H1 (cell line): ENCODE data around the gene CERS1. TPM values are rescaled to one million over a fixed set of nuclear protein-coding genes. Genes with fewer than 3 reads are reported as not detected.

Source experiments
- CTCF ChIA-PET: fragments of 300-600 bp; sonication (Branson Sonifier 250); formaldehyde crosslinking; loops from one replicate; lab custom pipeline; 2021; ENCODE audit not compliant: partially characterized antibody; lab: Charles Lee
- POLR2A ChIA-PET: fragments of 300-600 bp; sonication (Branson Sonifier 250); formaldehyde crosslinking; loops from one replicate; lab custom pipeline; 2021; ENCODE audit warnings: inconsistent platforms; ENCODE audit not compliant: partially characterized antibody; lab: Charles Lee
- DNase-seq, 2 experiments: peaks; one replicate each; pipeline versions ENCODE4 v3.0.0 to v3.0.0-alpha.2; 2010 to 2022; ENCODE audit warnings: low spot score in 2 of 2, low read depth in 1 of 2, mixed read lengths in 1 of 2
- FAIRE-seq: peaks from 2 replicates; lab custom pipeline; 2011; peaks lifted over from hg19 to GRCh38; lab: Jason Lieb, UNC
- H2AFZ ChIP-seq: 2 replicates; pipeline ENCODE4 v1.8.1; 2012; ENCODE audit warnings: low read length, inconsistent platforms
- H2AK5ac ChIP-seq: 2 replicates; pipeline ENCODE4 v1.6.1; 2013; ENCODE audit warnings: low read depth, low read length
- H2BK120ac ChIP-seq: replicated peaks from 2 replicates; pipeline ENCODE3; 2013; ENCODE audit warnings: low read depth, low read length, inconsistent platforms
- H2BK12ac ChIP-seq: 2 replicates; pipeline ENCODE4 v1.6.1; 2013; ENCODE audit warnings: low read depth, low read length
- H2BK15ac ChIP-seq: 2 replicates; pipeline ENCODE4 v1.6.1; 2013; ENCODE audit warnings: low read length
- H2BK20ac ChIP-seq: 2 replicates; pipeline ENCODE4 v1.6.1; 2013; ENCODE audit warnings: low read length
- H2BK5ac ChIP-seq: 2 replicates; pipeline ENCODE4 v1.6.1; 2013; ENCODE audit warnings: low read depth, low read length
- H3K14ac ChIP-seq: 2 replicates; pipeline ENCODE4 v1.6.1; 2013; ENCODE audit warnings: inconsistent platforms; ENCODE audit not compliant: insufficient read length
- H3K18ac ChIP-seq: 2 replicates; pipeline ENCODE4 v1.6.1; 2013; ENCODE audit warnings: low read length; ENCODE audit errors: extremely low read depth
- H3K23ac ChIP-seq: 2 replicates; pipeline ENCODE4 v1.6.1; 2013; ENCODE audit warnings: inconsistent platforms; ENCODE audit not compliant: insufficient read length
- H3K23me2 ChIP-seq: 2 replicates; pipeline ENCODE4 v1.6.1; 2013; ENCODE audit warnings: low read depth, low read length
- H3K27ac ChIP-seq: 2 replicates; pipeline ENCODE4 v1.6.1; 2011; ENCODE audit warnings: low read depth, low read length, inconsistent platforms
- H3K27me3 ChIP-seq, 4 experiments: replicated peaks in 1 of 4; 1 replicate in 1 of 4; 2 replicates in 3 of 4; pipeline versions ENCODE4 v1.6.1 to v1.8.1; 2011 to 2013; ENCODE audit warnings: low read length in 3 of 4, mild to moderate bottlenecking in 3 of 4, inconsistent platforms in 2 of 4, mixed read lengths in 2 of 4, moderate library complexity in 1 of 4; ENCODE audit not compliant: control insufficient read depth in 3 of 4, insufficient read depth in 3 of 4; ENCODE audit errors: extremely low read depth in 1 of 4
- H3K36me3 ChIP-seq, 4 experiments: 2 replicates each; pipeline versions ENCODE4 v1.6.1 to v1.8.1; 2011 to 2013; ENCODE audit warnings: mild to moderate bottlenecking in 4 of 4, low read length in 3 of 4, moderate library complexity in 2 of 4, control low read depth in 1 of 4, inconsistent platforms in 1 of 4; ENCODE audit not compliant: insufficient read depth in 4 of 4, control insufficient read depth in 2 of 4
- H3K4ac ChIP-seq: replicated peaks from 2 replicates; pipeline ENCODE3; 2013; ENCODE audit warnings: low read length, low read depth, mixed read lengths, inconsistent platforms; ENCODE audit not compliant: insufficient read length
- H3K4me1 ChIP-seq, 4 experiments: replicated peaks in 1 of 4; 1 replicate in 1 of 4; 2 replicates in 3 of 4; pipeline versions ENCODE4 v1.6.1 to v1.8.1; 2011 to 2013; ENCODE audit warnings: low read length in 3 of 4, inconsistent platforms in 2 of 4, mixed read lengths in 1 of 4; ENCODE audit not compliant: insufficient read depth in 4 of 4, control insufficient read depth in 3 of 4
- H3K4me2 ChIP-seq, 2 experiments: 2 replicates each; pipeline versions ENCODE4 v1.6.1 to v1.8.1; 2011 to 2013; ENCODE audit warnings: low read depth in 2 of 2, low read length in 2 of 2, control low read depth in 1 of 2, inconsistent platforms in 1 of 2, mild to moderate bottlenecking in 1 of 2; ENCODE audit not compliant: insufficient read depth in 1 of 2
- H3K4me3 ChIP-seq, 4 experiments: fragments of 200-600, 300-600 bp in 1 of 4; sonication (generic), shearing (Covaris generic), sonication (Bioruptor Twin) in 1 of 4; 2 replicates each; pipeline versions ENCODE4 v1.5.1 to v1.8.1; 2011 to 2016; ENCODE audit warnings: low read length in 4 of 4, low read depth in 3 of 4, control low read depth in 2 of 4, inconsistent platforms in 2 of 4, mild to moderate bottlenecking in 2 of 4, mixed read lengths in 1 of 4, moderate library complexity in 1 of 4; ENCODE audit not compliant: insufficient read depth in 2 of 4; ENCODE audit errors: extremely low read depth in 1 of 4
- H3K56ac ChIP-seq: replicated peaks from 2 replicates; pipeline ENCODE3; 2013; ENCODE audit warnings: low read depth, mild to moderate bottlenecking, mixed read lengths, low read length, inconsistent platforms; ENCODE audit not compliant: insufficient read length
- H3K79me1 ChIP-seq: 2 replicates; pipeline ENCODE4 v1.6.1; 2013; ENCODE audit warnings: low read depth, low read length, control low read depth
- H3K79me2 ChIP-seq, 2 experiments: 2 replicates each; pipeline versions ENCODE4 v1.6.1 to v1.8.1; 2012 to 2013; ENCODE audit warnings: low read length in 2 of 2, mild to moderate bottlenecking in 2 of 2, inconsistent platforms in 1 of 2; ENCODE audit not compliant: insufficient read depth in 2 of 2, control insufficient read depth in 1 of 2
- H3K9ac ChIP-seq, 4 experiments: replicated peaks in 1 of 4; 1 replicate in 1 of 4; 2 replicates in 3 of 4; pipeline versions ENCODE4 v1.6.1 to v1.8.1; 2011 to 2013; ENCODE audit warnings: low read depth in 3 of 4, low read length in 3 of 4, control low read depth in 2 of 4, mild to moderate bottlenecking in 2 of 4, moderate library complexity in 2 of 4, inconsistent platforms in 1 of 4; ENCODE audit errors: extremely low read depth in 1 of 4
- H3K9me3 ChIP-seq, 2 experiments: 2 replicates each; pipeline versions ENCODE4 v1.6.1 to v1.8.1; 2012 to 2013; ENCODE audit warnings: mild to moderate bottlenecking in 2 of 2, moderate library complexity in 2 of 2, control low read depth in 1 of 2, inconsistent platforms in 1 of 2, low read depth in 1 of 2, low read length in 1 of 2, mixed read lengths in 1 of 2; ENCODE audit not compliant: insufficient read depth in 2 of 2
- H4K20me1 ChIP-seq, 2 experiments: replicated peaks in 1 of 2; 2 replicates each; pipeline versions ENCODE3 to v1.8.1; 2011 to 2013; ENCODE audit warnings: inconsistent platforms in 2 of 2, low read length in 2 of 2, mild to moderate bottlenecking in 1 of 2; ENCODE audit not compliant: insufficient read depth in 2 of 2, control insufficient read depth in 1 of 2
- H4K5ac ChIP-seq: 2 replicates; pipeline ENCODE4 v1.6.1; 2013; ENCODE audit warnings: low read length, low read depth, mixed read lengths, inconsistent platforms; ENCODE audit not compliant: insufficient read length
- H4K8ac ChIP-seq: 2 replicates; pipeline ENCODE4 v1.8.0; 2013; ENCODE audit warnings: mild to moderate bottlenecking, moderate library complexity, low read length, inconsistent platforms; ENCODE audit not compliant: insufficient read depth; ENCODE audit errors: extremely low read depth
- H4K91ac ChIP-seq: replicated peaks from 2 replicates; pipeline ENCODE3; 2013; ENCODE audit warnings: low read length, mixed read lengths, inconsistent platforms; ENCODE audit not compliant: insufficient read length
- RNF2 ChIP-seq: fragments of 200-900, 300-1000 bp; sonication (generic); IDR thresholded peaks from 2 replicates; pipeline ENCODE4 v1.7.1; 2016; ENCODE audit warnings: borderline replicate concordance, low read depth, mild to moderate bottlenecking, antibody characterized with exemption, low read length; ENCODE audit not compliant: poor library complexity, severe bottlenecking; ENCODE audit errors: missing control alignments
- SIN3A ChIP-seq, 2 experiments: IDR thresholded peaks in 1 of 2; conservative IDR thresholded peaks in 1 of 2; 2 replicates each; pipeline ENCODE4 v1.6.1; 2011 to 2012; ENCODE audit warnings: low read length in 2 of 2, improper control_type of control experiment in 1 of 2, low read depth in 1 of 2, mild to moderate bottlenecking in 1 of 2
- SUZ12 ChIP-seq: fragments of 200-600 bp; sonication (generic); IDR thresholded peaks from 2 replicates; pipeline ENCODE4 v1.6.1; 2012; ENCODE audit warnings: mild to moderate bottlenecking, inconsistent platforms, low read length, moderate library complexity, mixed read lengths
- TEAD4 ChIP-seq: IDR thresholded peaks from 2 replicates; pipeline ENCODE4 v1.6.1; 2012; ENCODE audit warnings: low read depth, low read length, inconsistent platforms, mixed read lengths
- WGBS, 2 experiments: shearing (Covaris generic) in 1 of 2; methylation state at CpG; one replicate each; pipeline versions ENCODE4 v1.1.6 to v1.1.7; 2013 to 2015; ENCODE audit warnings: low lambda C conversion rate in 2 of 2, mixed read lengths in 2 of 2, inconsistent platforms in 1 of 2, low coverage in 1 of 2, missing lambda C conversion rate in 1 of 2; ENCODE audit not compliant: insufficient replicate concordance in 2 of 2, insufficient coverage in 1 of 2, insufficient read length in 1 of 2; ENCODE audit errors: extremely low coverage in 1 of 2, missing lambda C conversion rate in 1 of 2; 5-methylcytosine and 5-hydroxymethylcytosine counted together
- polyA plus RNA-seq, 7 experiments: library from polyadenylated mRNA; depleted of rRNA in 3 of 7; stranded (reverse) in 5 of 7; unstranded in 2 of 7; fragments of >200 nt in 5 of 7; fragments of 200-250 nt in 2 of 7; gene quantifications; 1 replicate in 5 of 7; 2 replicates in 1 of 7; 4 replicates in 1 of 7; pipeline versions ENCODE4 v1.2.1 to v1.2.3, GENCODE V29; 2011 to 2013; ENCODE audit warnings: missing spikeins in 2 of 7, mixed read lengths in 2 of 7
- total RNA-seq: library from RNA; stranded (reverse); fragmentation: NEBNext Ultra II Directional; extraction: Animal tissue kit (Norgen Biotek cat#: 25700); gene quantifications from 2 replicates; pipeline ENCODE4 v1.2.1, GENCODE V29; 2021
- TF ChIP-seq, protein P1 (sequence below): IDR thresholded peaks from 2 replicates; pipeline ENCODE4 v1.6.1; 2012; ENCODE audit warnings: inconsistent platforms

The CERS1 gene
- total and polyA plus RNA-seq, 2 of the 8 experiments (the other 6 are each of a cell fraction or from before 2014, with no cell fraction given): 18.6 to 51.0 TPM

DNA sequence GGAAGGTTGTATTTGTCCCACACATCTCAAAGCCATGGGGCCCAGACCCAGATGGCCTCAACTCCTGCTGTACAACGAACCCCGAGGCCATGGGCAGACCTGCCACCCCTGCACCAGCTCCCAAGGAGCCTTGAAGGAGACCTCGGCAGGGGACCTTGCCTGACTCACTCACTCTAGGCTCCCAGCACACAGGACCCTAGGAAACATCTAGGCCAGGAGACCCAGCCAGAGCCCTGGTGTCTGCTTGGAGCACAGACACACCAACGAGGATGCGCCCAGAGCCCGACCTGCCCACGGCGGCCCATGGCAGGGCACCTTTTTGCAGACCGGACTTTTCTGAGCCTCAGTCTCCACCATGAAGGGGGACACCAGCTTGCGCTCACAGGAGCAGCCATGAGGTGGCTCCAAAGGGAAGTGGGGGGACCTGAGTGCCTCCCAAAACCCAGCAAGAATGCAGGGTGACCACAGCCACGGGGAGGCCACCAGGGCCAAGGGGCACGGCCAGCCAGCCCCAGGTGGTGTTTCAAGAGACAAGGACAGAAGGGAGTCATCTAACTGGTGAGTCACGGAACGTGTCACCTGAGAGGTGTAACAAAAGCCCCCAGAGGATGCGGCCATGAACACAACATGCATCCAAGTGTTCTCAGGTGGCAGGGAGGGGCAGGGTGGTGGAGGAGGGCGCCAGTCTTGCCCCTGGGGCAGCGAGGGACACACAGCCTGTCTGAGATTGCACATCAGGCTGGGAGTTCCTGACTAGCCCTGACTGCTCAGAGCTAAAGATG lies 4.9 kb upstream of the CERS1 start:
- no peak for DNase-seq
- POLR2A ChIA-PET: interaction anchor here (1.0 to 1.3 kb wide), 2 partner anchors 12 to 22 kb away, joined by 3 to 5 read pairs; no protein-coding TSS in a partner anchor
- Histone ChIP-seq H2AFZ (no peak overlapping the region), H2AK5ac (no peak overlapping the region), H3K27me3 (peaks cover 0 to 10% (median 7%) of the 10 kb centered on the region in 4 experiments; a peak in 4 of 7 replicates), H4K8ac (no peak overlapping the region), H2BK20ac (no peak overlapping the region), H2BK12ac (no peak overlapping the region), H4K5ac (no peak overlapping the region), H2BK120ac (no peak overlapping the region), H4K91ac (no peak overlapping the region), H3K23ac (no peak overlapping the region), H3K79me1 (no peaks in the 10 kb centered on the region), H2BK15ac (no peak overlapping the region), H3K79me2 (no peaks in the 10 kb centered on the region), H3K4ac (no peak overlapping the region), H3K56ac (no peak overlapping the region), H3K9me3 (no peaks in the 10 kb centered on the region), H3K14ac (no peak overlapping the region), H3K27ac (no peak overlapping the region), H3K4me2 (no peak overlapping the region), H3K4me3 (no peak overlapping the region), H3K9ac (no peak overlapping the region), H2BK5ac (no peak overlapping the region), H3K23me2 (no peaks in the 10 kb centered on the region), H4K20me1 (peaks cover 5 to 8% of the 10 kb centered on the region in 2 experiments), H3K4me1 (peaks cover 0 to 5% (median 0%) of the 10 kb centered on the region in 4 experiments; a peak in 1 of 7 replicates), H3K36me3 (peaks cover 0 to 7% (median 0%) of the 10 kb centered on the region in 4 experiments; a peak in 1 of 8 replicates), H3K18ac (no peak overlapping the region)
- 93% methylated on average over 17 of the region's 17 CpGs; no CpG with 5 or more reads in 1 of the 2 experiments for WGBS, 2 experiments
- CTCF ChIA-PET: interaction anchor here (0.9 to 1.5 kb wide), 3 partner anchors 13 to 35 kb away, joined by 3 read pairs; partner anchors contain the start of genes COPE and DDX49
- no peak for FAIRE-seq
- TF ChIP-seq RNF2: no peak
- TF ChIP-seq, protein P1, sequence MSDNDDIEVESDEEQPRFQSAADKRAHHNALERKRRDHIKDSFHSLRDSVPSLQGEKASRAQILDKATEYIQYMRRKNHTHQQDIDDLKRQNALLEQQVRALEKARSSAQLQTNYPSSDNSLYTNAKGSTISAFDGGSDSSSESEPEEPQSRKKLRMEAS: no peak
- no peak for TF ChIP-seq TEAD4
- no peak for TF ChIP-seq SUZ12
- no peak for TF ChIP-seq SIN3A (conservative IDR thresholded peaks at IDR 0.05 in 1 of 2, IDR thresholded peaks at IDR 0.05 in 1 of 2; ENCODE audit: low read depth in 1 of 2, low read length in 2 of 2)
